Stimulated activated CD4-positive, alpha-beta T cell treated with anti-CD3 and anti-CD28 coated beads, TNF-alpha, amount 100 ng/mL, for 4 hours (primary cell): ENCODE results near the gene TRIM10.
A peak's percentile ranks its signal among the peaks of the same experiment; 100 is the strongest.
"Not testable (repeated sequence)": the region's sequence is repeated elsewhere in the genome, so short reads cannot be mapped to it uniquely, and the experiment has no call there.

ENCODE experiments used
- DNase-seq, 3 experiments: peaks; one replicate each; pipeline ENCODE4 v3.0.0-alpha.2; 2020; ENCODE audit warnings: low read depth in 3 of 3

The TRIM10 gene

DNA sequence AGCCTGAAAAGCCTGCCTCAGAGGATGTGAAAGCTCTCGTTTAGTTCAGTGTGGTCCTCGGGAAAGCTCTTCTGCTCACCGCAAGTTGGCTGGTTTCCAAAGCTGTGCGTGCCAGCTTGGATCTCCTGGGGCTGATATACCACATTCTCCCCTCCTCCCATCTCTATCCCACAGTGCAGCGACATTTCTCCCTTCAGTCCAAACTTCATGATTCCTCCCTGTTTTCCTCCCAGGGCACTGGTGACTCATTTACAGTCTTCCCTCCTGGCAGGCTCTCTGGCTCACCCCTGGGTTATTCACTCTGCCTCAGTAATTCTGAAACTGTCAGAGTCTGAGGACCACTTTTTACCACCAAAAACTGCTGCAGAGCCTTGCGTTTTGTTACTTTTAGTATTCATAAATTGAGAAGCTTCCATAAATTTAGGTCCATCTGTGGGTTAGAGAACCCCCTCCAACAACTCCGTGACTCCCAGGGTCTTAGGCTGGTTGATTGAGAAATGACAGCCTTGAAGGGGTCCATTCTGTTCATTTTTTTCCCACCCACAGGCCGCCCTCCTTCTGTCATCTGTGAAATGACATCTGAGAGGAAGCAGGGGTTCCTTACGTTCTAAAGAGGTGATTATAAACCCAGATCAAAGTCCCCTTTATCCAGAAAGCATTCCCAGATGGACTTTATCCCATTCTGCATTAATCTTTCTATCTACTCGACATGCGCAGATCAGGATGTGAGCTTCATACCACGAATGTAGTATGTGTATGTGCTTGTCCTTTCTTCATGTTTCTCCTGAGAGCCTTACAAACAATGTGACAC is 6.1 kb downstream of the TRIM10 start:
- DNase-seq, result no peak

DNA sequence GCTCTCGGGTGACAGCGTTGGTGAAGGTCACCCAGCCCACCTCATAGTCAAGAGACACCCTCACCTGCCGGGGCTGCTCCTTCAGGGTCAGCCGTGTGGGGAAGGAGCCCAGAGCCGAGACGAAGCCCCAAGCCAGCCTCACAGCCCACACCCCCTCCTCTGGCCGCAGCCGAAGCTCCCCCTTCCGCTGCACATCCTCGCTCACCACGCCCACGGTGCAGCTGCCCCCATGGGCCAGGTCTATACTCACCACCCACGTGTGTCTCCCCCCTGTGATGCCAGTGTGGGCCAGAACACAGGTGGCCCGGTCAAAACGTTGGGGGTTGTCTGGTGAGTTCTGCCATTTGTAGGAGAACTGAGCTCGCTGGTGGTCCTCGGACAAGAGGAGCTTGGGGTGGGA is 7.0 kb downstream of the TRIM10 start:
- no peak for DNase-seq

DNA sequence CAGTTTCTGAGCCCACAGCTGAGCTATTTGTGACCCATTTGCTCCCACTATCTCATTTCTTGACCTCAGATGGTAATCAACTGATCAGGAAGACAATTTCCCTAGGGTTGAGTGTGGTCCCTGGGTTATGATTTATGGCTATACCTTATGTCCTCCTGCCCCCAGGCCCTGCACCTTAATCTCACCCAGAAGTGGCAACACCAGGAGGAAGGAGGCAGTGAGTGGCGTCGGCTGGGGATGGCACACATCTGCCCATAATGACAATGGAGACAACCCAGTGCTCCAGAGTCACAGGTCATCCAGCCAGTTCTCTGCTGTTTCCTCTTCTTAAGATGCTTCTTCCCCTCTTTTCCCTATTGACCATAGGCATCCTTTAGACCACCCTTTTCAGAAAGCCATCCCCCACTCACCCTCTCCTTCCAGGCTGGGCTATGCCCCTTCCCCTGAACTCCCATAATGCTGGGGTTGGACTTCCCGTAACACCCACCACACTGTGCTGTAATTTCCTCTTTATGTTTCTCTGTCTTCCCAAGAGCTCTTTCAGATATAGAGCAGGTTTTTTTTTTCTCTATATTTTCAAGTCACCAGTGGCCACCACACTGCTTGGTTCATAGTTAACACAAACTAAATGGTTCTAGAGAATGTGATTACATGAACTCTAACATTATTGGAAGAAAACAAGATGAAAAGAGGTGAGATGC is 8.0 kb downstream of the TRIM10 start:
- DNase-seq, result no peak

DNA sequence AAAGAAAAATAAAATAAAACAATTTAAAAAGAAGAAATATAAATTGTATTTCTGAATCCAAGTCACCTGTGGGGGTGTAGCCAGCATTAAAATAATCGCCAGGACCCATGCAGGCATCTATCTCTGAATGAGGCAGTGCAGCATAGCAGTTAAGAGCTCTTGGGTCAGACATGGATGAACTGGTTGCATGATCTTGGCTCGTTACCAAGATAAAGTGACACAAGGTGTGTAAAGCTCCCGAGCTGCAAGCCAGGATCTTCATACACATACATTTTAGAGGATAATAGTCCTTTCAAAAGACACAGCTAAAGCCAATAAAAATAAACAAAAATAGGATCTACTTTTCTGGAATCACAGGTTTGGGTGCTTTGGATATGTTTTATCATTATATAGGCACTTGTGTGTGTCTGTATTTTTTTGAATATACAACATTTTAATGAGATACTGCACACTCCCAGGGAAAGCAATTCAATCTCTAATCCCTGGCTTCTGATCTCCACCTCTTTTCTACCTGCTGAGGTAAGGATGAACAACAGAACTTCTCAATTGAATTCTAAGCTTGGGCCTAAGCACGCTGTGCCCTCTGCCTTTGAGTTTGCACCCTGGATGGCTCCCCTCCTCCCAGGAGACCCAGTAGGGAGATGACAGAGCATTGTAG is 8.9 kb downstream of the TRIM10 start:
- no peak for DNase-seq

DNA sequence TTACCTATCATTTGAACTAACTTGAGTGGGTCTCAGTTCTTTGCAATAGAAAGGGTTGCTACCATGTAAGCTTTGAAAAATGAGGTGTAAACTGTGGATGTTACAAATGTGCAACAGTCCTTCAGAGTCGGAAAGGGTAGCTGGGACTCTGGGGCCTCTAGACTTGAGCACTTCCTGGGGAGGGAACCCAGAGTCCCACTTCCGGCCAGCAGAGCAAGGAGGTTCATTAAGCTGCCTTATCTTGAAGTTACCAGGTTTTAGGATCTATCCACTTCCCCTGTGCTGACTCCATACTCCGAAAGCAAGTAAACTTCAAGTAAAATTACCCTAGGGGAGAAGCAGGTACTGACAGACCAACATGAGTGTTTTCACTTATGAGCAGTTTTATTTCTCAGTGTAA is 9.4 kb downstream of the TRIM10 start:
- no peak for DNase-seq

DNA sequence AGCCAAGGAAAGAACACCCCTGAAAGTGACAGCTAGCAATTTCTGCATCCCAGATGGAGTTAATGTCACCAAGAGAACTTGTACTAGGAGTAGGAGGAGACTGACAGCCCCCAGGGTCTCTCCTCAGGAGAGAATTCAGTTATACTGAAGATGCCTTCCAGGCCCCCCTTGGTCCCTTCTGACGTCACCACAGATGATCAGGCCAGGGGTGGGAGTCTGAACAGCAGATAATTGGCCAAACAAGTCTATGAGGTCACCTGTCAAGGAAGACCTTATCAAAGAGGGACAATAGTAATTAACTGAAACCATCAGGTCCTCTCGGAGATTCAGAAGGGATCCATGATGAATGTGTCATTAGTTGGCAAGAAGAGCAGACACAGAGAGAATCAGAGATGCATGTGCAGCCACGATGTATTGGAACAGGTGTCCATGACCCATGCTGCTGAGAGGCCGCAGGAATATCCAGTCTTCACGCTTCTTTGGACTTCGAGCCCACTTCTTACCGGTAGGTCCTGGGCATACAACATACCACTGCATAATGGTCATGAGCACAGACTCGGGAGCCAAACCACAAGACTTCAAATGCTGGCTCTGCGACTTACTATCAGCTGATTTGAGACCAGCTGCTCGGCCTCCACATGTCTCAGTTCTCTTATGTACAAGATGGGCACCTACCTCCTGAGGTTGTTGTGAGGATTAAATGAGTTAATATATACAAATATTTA is 10.2 kb downstream of the TRIM10 start:
- no peak for DNase-seq

DNA sequence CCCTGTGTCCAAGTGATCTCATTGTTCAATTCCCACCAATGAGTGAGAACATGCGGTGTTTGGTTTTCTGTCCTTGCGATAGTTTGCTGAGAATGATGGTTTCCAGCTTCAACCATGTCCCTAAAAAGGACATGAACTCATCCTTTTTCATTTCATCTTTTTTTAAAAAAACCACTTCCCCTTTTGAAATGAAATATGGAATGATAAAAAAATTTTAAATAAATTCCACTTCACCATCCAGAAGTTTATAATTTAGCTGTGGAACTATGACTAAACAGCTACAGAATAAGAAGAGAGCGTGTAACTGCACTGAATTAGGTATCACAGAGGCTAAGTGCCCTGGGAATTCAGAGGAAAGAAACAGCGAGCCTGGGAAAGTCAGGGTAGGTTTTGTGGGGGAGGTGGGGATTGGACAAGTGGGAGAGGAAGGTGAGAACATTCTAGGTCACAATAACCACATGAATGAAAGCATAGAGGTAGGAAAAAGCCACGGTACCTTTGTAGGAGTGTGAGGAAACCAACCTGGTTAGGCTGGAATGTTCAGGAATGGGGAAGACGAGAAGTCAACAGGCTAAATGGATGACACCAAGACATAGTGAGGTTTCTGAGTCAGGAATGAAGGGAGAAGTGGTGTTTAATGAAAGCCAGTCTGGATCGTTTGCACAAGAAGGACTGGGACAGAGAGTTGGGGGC is 11.0 kb downstream of the TRIM10 start:
- DNase-seq, result no peak

DNA sequence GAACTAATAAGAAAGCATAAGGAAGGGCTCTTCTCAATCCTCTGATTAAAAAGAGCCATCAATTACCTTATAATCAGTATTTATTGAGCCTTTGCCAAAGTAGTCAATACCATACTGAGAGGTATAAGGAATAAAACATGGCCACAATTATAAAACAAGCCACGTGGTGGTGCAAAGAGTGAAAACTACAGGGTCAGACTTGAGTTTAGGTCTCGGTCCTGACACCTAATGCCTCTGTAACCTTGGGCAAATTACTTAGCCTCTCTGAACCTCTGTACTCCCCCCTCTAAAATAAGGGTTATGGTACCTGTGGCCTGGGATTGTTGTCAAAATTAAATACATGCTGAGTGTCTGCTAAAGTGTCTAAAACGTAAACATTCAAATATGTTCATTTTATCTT is 11.8 kb downstream of the TRIM10 start:
- no peak for DNase-seq

DNA sequence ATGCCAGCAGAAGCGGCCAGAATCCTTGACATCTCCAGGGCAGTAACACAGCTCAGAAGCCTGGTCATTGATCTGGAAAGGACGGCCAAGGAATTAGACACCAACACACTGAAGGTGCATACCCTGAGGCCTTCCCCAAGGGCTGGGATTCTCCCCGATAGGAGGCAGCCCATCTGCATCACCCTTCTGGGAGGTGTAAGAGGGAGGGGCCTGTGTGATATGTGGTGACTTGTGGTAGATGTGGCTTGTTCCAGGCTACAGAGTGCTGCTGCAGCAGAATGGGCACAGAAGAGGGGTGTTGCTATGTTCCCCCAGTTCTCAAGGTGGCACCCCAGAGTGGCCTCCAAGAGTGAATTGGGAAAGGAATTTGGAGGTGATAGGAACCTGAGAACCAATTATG is 13.9 kb downstream of the TRIM10 start:
- DNase-seq, result no peak

DNA sequence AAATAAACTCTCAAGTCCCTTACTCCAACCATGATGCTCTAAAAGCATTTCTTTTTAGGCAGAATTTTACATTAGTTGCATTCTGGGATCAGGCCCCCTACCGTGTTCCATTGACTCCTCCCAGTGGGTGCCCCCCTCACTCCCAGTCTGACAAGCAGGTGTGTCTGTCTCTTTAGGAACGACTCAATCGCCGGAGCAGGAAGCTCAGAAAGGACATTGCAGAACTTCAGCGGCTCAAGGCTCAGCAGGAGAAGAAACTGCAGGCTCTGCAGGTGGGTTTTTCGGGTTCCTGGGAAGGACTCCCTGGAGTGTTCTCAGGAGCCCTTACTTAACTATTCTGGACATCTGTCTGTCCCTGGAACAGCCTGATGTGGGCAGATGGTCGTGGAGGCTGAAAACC is 15.2 kb downstream of the TRIM10 start:
- DNase-seq, result no peak

DNA sequence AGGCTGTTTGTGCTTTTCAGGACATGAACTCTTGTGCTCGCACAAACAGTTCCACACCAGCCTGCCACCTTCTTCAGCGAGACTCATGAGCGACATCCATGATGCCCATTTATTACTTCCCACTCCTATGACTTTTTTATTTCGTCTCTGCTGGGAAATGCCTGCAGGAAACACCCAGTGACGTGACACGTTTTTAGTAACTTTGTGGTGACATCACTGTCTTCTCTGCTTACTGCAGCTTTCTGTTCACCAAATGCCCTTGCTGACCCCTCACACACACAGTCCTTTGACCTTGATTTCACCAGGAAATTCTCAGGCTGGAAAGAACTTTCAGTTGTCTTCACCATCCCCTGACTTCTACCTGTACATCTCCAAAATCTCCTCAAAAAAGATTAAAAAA is 16.2 kb downstream of the TRIM10 start:
- DNase-seq, result no peak

DNA sequence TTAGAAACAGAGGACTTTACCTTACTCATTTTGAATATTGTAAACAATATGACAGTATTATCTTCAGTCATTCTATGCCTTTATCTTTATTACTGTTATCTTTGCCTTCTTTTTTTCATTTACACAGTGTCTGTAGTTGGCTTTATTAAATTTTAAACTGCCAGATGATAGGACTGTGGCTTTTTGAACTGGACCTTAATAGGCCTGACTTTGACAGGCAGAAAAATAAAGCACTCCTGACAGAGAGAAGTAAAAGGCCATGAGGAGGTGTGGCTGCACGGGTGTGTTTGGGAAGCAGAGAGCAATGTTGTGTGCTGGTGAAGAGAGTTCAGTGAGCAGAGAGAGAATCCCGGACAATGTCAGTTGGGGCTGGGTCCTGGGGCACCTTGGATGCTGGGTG is 17.2 kb downstream of the TRIM10 start:
- no peak for DNase-seq

DNA sequence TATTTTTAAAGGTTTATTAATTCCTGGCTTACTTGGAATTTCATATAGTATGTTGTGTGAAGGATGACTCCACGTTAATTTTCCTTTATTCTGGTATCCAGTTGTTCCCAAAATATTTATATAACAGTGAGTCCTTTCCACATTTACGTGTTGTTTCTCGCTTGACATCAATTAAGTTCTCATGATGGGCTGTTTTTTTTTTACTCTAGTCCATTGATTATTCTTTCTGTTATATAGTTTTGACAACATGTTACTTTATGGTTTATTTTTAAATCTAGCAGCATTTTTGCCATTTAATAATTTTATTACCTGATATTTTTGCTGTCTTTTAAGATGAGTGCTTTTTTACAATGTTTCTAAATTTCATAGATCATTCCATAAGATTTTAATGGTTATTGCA is 18.3 kb downstream of the TRIM10 start:
- DNase-seq, result no peak

DNA sequence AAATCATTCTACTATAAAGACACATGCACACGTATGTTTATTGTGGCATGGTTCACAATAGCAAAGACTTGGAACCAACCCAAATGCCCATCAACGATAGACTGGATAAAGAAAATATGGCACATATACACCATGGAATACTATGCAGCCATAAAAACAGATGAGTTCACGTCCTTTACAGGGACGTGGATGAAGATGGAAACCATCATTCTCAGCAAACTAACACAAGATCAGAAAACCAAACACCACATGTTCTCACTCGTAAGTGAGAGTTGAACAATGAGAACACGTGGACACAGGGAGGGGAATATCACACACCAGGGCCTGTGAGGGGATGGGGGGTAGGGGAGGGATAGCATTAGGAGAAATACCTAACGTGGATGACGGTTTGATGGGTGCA is 20.8 kb downstream of the TRIM10 start:
- not testable (repeated sequence) for DNase-seq

DNA sequence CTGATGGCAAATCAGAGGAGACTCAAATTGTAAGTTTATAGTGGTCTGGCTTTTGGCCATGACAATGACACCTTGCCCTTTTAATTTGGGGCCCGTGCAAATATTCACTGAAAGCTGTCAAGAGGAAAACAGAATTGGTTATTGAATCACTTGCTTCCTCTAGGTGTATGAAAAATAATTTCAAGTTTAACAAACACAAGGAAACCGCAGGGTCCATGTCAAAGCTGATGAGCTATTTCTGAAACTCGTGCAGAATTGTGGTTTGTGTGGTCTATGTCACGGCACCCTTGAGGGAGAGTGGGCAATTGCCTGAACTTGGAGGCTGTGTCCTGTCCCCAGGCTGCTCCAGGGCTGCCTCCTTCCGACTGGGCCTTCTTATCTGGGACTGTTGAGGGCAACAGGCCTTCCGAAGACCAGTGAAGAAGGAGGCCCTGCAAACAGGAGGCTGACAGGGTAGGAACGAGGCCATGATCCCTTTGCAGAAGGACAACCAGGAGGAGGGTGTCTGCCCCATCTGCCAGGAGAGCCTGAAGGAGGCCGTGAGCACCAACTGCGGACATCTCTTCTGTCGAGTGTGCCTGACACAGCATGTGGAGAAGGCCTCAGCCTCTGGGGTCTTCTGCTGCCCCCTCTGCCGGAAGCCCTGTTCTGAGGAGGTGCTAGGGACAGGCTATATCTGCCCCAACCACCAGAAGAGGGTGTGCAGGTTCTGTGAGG is 24.3 kb downstream of the TRIM10 start:
- DNase-seq, result no peak

DNA sequence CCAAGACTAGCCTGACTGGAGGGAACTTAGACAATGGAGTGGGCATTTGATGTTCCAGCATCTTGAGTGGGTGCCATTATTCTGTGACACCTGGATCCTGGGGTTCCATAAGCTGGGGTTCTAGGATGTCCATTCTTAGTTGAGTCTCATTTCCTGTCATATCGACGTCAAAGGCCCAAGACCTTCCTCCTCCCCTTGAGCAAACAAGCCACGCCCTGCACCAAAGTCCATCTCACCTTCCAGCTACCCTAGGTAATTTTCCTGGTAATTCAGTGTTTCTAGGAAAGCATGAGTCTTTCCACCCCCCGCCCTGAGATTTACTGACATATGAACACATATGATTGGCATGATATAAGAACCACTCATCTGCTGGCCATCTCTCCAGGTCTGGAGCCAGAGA is 25.3 kb downstream of the TRIM10 start, which contains the start of gene TRIM40:
TSS of gene TRIM40 (plus strand) at position 384 of the 400 bp plus-strand sequence. CDS start 897 bp downstream, outside the sequence.
- DNase-seq, result no peak

DNA sequence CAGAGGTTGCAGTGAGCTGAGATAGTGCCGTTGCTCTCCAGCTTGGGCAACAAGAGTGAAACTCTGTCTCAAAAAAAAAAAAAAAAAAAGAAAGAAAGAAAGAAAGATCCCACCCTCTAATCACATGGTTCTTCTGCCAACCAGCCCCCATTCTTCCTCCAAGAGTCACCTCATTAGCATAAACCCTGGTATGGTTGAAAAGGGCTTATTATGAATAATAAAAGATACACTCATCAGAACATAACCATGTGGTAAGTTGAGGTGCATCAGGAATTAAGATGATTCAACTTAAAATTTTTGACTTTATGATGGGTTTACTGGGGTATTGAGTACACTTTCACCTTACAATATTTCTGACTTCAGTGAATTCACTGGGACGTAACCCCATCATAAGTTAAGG is 25.9 kb downstream of the TRIM10 start:
- no peak for DNase-seq

DNA sequence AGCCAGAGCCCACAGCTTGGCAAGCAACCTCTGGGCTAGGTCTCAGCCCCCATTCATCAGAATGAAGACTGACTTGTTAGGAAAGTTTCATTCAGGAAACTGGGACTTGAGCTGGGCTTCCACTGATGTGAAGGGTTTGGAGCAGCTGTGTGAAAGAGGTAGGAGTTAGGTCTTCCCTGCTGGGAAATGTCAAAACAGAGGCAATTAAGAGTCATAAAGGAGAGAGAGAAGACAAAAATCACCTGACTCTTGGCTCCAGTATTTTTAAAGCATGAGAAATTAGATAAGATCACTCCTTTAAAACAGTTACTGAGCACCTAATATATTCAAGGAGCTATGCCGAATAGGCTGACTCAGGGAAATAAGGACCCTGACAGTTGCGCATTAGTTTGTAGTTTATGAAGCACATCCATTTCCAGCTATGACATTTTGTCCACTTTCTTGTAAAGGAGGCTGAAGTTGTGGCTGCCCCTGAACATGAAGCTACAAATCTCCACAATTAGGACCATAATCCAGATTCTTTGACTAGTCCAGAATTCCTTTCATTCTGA is 29.0 kb downstream of the TRIM10 start:
- DNase-seq, result no peak

DNA sequence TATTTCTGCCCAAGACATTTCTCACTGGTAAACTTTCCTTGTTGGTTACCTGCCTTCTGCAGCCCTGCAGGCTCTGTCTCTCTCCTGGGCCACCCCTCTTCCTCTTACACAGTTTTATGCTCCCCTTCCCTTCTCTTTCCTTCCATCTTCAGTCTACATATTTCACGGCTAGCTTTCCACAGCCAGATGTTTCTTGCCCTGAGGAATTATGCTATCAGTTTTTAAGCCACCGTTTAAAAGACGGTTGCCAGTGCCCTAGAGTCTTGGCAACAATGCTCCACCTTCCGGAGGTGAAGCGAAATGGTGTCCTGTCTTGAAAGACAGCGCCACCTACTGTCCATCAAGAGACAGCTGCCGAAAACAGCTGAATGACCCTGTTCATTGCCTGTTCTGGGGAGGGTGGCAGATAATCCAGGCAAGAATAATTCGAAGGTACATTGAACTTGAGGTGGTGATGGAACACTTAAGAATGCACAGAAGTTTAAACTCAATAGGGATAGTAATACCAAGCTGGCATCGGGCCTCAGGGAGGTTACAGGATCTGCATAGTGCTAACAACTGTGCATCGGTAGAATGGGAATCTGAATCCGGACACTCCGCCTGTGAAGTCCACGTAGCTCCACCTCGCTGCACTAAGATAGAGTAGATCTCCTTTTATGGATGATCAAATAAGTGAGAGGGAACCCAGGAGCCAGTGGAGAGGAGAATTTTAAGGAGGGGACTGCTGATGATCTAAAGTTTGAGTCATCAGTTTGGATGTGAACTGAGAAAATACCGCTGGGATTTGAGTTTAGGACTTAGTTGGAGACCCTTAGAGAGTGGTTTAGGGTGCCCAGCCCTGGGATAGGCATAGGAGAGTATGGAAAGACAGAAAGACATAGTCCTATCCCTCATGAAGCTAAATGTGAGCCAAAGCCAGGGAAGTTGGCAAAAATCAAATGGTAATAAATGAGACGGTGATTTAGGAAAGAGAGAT is 29.8 kb downstream of the TRIM10 start:
- peak; percentile 20 to 51 (median 24) for DNase-seq
